GM18870 (cell line): ENCODE data around the gene MUTYH.

Experiments used
- ATAC-seq: cut with Tn5 transposase; IDR thresholded peaks from one replicate; pipeline ENCODE4 v1.9.1; 2021; ENCODE audit warnings: moderate library complexity; ENCODE audit not compliant: unreplicated experiment

Gene MUTYH

GRCh38 chr1:45282351-45282750 lies 57.9 kb downstream of the MUTYH start:
- no peak for ATAC-seq
